NCI-H128 (cell line): ENCODE measurements around the gene PRPF4.
"Not testable (repeated sequence)": the region's sequence is repeated elsewhere in the genome, so short reads cannot be mapped to it uniquely, and the experiment has no call there.

Source experiments
- DNase-seq: peaks from one replicate; lab custom pipeline; 2025; ENCODE audit not compliant: unreplicated experiment; lab: John Stamatoyannopoulos, UW

Gene PRPF4

DNA sequence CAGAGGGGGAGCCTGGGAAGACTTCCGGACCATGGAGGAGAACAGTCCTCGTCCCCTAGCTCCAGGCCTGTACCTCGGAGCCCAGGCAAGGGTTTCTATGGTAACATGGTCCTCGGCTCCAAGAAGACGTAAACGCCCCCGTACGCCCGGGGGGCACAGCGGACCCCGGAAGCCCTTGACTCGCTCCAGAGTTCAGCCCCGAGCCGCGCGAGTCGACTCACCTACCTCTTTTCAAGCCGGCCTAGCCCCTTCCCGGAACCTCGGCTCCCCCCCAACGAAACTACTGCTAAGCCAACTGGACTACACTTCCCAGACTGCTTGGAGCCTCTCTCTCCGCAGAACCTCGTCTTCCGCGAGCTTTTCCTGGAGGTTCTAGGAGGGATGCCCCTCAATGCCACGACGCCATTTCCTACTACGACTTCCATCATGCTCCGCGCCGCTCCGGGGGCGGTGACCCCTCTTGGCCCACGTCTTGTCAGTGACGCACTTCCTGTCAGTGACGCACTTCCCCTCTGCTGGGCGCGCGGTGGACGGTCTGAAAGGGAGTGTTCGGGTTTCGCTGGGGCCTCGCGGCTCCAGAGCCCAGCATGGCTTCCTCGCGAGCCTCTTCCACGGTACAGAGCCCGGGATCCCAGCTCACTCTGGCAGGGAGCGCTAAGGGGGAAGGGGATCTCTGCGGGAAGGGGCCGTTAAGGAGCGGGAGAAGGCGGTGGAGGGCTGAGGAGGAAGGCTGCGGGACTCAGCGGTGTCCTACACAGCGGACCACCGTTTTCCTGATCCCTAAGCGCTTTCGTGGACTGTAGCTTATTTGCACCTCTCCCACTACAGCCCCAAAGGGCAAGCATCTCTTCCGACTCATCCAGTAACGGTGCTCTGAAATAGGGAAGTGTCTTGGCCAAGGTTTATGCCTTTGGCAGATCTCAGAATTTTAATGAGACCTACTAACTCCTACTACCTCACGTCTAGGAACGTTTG is at the start of gene PRPF4, which contains the start of gene CDC26:
TSS of gene PRPF4 (plus strand) at position 502 of the 975 bp plus-strand sequence. CDS start at position 588, 86 bp downstream.
TSS of gene CDC26 (minus strand) at position 416 of the 975 bp plus-strand sequence. CDS start 3,065 bp downstream, outside the sequence.
- peak; percentile 95 for DNase-seq

DNA sequence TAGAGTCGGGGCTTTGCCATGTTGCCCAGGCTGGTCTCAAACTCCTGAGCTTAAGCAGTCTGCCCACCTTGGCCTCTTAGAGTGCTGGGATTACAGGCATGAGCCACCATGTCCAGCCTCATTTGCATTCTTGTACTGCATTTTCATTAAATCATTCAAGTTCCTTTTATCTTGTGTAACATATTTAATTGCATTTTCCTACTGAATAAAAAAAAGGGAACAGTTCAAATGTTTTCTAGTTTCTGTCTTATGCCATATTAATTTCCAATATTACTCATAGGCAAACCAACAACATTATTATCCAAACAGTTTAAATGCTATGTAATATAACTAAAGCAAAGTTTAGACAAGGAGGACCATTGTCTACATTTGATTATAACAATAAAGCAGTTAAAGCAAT is 48.0 kb upstream of the PRPF4 start:
- DNase-seq = no peak

DNA sequence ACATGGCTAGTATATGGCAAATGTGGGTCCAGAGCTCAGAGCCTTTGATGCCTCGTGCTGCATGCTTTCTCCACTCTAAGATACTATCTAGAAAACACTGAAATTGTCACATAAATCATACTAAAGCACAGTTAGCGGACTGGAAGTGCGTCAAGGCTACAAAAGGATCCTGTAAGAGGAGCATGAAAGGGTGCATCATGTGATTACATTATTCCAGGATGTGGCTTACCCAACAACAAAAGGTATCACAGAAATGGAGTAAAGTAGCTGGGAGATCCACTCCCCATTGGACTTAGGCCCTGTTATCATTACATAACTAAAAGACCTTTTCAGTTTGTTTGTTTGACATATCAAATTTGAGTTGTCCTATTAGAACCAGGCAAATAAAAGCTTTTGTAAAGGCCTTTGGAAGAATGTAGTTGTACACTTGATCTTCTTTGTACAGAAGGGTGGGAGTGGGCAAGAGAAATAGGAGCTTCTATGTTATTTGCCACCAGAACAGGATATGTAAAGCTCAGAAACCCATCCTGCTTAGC is 47.3 kb upstream of the PRPF4 start:
- DNase-seq = no peak

DNA sequence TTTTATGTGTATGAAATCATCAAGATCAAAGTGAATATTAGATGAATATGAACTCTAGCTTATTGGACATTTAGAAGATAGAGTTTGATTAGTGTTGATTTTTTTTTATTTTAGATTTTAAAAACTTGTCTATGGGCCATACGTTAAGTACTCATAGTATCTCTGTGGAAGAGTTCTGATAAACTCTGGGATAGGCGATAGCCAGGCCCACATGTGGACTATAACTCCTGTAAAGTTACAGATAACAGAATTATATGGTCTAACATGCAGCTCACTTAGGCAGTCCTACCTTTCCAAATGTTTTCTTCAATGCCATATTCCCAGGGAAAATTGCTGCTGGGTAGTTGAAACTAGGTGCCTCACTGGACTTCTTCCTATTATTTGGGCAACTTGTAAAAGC is 43.8 kb upstream of the PRPF4 start:
- no peak for DNase-seq

DNA sequence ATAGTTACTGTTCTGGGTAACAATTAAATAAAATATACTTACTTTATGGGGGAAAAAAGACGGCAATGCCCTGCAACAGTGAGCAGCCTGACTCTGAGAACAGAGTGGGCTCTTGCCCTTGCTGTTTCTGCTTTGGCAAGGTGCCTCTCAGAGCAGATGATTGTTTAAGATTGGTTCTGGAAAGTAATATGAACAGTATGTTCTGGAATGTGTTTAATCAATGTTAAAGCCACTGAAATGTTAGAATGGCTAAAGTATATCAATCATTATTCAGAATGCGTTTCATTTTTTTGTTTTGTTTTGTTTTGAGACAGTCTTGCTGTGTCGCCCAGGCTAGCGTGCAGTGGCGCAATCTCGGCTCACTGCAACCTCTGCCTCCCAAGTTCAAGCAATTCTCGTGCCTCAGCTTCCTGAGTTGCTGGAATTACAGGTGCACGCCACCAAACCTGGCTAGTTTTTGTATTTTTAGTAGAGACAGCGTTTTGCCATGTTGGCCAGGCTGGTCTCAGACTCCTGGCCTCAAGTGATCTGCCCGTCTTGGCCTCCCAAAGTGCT is 39.7 kb upstream of the PRPF4 start:
- not testable (repeated sequence) for DNase-seq

DNA sequence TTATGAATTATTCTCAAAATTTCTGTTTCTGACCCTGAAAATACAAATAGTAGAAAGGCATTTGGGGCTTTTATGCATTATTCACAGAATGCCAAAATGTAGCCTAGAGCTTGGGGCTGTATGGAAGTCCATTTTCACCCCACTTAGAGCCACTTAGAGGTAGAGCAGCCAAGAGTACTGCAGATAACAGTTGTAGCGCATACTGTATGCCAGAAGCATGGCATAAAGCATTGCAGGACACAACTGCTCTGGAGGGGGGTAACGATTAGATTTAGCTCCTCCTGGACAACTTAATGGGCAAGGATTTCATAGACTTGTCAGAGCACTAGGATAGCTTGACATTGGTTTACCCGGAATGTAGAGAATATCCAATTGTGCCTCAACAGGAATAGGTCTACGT is 38.4 kb upstream of the PRPF4 start:
- no peak for DNase-seq

DNA sequence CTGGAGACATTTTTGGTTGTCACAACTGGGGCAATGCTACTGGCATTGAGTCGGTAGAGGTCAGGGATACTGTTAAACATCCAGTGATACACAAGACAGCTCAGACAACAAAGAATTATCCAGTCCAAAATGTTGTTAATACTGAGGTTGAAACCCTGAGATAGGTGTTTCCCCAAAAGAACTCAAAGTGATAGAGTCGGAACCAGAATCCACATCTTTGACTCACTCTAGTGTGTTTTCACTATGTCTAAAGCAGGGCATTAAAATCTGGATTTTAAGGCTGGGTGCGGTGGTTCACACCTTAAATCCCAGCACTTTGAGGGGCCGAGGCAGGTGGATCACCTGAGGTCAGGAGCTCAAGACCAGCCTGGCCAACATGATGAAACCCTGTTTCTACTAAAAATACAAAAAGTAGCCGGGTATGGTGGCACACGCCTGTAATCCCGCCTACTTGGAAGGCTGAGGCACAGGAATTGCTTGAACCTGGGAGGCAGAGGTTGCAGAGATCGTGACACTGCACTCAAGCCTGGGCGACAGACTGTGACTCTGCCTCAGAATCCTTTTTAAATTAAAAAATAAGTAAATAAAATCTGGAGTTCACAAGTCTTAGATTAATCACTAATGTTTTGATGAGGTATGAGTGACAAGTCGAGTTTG is 37.1 kb upstream of the PRPF4 start:
- DNase-seq = no peak

DNA sequence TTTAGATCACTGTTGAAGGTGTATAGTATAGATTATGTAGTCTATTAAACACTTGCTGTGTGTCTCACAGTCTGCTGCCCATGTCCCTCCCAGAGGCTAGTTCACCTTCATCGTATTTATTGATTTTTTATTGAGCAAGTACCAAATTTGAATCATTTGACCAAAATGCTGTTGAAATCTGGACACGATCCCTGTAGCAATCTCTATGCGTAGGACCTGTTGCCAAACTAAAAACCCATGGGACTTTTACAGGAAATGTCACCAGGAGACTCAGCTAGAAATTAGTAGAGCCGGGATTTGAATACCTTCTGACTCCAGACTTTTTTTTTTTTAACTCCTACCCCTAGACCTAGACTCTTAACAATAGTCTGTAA is 36.6 kb upstream of the PRPF4 start:
- no peak for DNase-seq

DNA sequence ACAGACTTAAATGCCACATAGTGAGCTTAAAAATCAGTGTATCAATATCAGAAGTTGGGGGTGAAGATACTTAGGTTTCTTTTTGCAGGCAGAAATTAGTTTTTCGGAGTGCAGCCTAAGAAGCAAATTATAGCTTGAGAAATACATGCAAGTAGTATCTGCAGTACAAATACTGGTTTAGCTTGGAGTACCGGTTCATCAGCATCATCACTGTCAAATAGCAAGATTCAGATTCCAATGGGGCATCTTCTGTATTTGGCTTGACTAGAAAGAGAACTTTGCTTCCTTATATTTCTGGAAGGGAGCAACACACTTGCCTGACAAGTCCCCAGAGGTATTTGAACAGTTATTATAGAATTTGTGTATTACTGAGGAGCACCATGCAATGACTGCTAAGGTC is 34.3 kb upstream of the PRPF4 start:
- DNase-seq = no peak

DNA sequence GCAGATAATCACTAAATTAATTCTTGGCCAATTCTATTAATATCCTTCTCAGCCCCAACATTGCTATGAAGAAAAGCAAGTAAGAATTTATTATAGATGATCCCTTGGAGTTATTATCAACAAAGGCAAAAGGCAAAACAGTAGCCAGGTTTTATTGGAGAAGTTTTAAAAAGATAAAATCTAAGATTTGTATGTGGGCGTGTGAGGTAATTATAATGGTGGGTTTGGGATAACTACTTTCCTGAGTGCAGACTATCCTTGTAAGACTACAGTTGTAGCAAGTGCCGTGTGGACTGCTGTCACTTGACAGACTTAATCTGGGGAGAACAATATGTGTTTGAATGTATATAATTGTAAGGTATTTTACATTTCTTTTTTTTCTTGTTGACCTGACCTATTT is 30.9 kb upstream of the PRPF4 start:
- no peak for DNase-seq

DNA sequence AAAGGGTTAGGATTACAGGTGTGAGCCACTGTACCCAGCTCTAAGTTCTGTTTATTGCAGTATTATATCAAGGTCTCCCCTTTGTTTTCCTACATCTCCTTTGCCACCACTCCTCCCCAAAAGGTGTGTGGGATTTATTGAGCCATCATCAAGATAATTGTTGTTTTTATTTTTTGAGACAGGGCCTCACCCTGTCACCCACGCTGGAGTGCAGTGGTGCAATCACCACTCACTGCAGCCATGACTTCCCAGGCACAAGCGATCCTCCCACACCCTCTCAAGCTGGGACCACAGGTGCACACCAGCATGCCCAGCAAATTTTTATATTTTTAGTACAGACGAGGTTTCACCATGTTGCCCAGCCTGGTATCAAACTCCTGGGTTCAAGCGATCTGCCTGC is 29.6 kb upstream of the PRPF4 start:
- no peak for DNase-seq

DNA sequence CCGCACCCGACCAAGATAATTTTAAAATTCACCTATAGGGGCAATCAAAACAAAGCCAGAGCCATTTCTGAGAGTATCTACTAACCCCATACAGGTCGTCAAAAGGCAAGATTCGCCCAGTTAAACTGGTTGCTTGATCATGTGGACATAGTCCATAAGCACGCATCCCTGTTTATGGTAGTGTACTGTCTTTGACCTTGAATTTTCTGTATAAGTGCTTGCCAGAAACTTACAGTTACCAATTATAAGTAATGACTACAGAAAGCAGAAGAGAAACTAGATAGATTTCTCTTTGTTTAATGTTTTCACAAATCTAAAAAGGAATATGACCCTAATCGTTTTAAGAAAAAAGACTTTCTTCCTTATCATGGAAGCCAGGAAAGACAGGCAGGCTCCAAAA is 28.5 kb upstream of the PRPF4 start:
- DNase-seq = no peak

DNA sequence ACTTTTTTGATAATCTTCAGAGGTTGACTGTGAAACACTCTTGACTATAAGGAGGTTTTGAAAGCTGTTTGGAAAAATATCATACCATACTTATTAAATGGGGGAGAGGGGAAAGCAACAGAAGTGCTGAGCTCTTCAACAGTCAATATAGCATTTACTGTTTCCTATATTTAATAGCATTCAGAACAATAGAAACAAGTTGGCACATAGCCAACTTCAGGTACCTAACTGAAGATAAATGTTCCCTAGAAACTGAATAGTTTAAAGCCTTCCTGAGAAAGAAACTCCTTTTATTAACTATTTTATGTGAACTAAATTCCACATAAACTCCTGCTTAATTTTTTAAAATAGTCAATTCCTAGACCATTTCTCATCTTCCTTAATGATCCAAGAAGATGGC is 27.8 kb upstream of the PRPF4 start:
- peak; percentile 12 for DNase-seq

DNA sequence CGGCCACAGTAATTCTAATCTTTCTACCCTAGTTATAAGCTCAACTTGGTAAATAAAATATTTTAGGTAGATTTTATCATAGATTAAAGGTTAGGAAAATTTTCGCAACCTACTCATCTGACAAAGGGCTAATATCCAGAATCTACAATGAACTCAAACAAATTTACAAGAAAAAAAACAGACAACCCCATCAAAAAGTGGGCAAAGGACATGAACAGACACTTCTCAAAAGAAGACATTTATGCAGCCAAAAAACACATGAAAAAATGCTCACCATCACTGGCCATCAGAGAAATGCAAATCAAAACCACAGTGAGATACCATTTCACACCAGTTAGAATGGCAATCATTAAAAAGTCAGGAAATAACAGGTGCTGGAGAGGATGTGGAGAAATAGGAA is 25.8 kb upstream of the PRPF4 start:
- DNase-seq = not testable (repeated sequence)

DNA sequence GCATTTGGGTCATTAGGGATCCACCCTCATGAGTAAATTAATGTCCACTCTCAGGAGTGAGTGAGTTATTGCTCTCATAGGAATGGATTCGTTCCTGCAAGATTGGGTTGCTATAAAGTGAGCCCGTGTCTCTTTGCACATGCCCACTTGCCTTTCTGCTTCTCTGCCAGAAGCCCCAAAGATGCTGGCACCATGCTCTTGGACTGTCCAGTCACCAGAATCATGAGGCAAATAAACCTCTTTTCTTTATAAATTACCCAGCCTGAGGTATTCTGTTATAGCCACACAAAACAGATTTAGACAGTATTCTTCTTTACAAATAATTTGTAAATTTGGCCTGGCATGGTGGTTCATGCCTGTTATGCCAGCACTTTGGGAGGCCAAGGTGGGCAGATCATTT is 24.7 kb upstream of the PRPF4 start:
- no peak for DNase-seq

DNA sequence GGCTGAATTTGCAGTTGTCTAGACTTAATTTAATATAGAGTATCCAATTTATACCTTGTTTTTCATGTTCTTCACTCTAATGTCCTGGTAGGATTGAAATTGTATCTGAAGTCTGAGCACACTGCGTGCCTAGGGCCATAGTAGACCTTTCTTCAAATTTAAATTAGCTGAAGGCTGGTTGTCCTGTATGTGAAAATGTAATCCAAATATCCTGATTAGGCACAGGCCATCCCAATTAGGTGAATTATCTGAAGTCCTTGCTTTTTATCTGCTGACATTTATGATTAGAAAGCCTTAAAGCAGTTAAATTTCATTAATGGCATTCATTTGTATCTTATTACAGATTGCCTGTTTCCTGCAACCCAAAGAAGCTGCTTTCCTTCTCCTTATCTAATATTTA is 20.5 kb upstream of the PRPF4 start:
- no peak for DNase-seq

DNA sequence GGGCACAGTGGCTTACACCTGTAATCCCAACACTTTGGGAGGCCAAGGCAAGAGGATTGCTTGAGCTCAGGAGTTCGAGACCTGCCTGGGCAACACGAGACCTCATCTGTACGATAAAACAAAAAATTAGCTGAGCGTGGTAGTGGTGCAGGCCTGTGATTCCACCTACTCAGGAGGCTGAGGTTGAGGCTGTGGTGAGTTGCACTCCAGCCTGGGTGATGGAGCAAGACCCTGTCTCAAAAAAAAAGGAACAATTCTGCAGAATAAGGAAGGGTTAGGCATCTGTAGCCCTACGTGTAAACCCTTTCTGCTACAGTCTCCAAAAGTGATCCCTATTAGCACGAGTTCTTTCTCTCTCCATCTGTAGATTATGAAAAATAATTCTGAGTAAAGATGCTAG is 20.0 kb upstream of the PRPF4 start:
- DNase-seq = no peak

DNA sequence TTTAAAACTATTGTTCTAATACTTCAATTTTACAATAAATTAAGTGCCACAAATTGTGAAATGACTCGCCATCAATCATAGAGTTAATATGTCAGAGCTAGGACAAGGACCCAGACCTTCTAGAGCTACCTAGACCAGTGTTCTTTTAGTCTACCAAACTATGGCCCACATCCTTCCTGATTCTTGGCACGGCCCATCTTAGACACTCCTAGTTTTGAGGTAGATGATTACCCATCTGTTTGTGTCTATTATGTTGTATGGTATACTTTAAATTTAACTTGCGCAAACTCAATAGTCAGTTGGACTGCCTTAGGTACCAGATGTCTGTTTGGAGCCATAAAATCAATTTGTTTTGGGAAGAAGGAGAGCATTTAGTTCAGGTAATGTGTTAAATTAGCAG is 17.6 kb upstream of the PRPF4 start:
- DNase-seq = no peak

DNA sequence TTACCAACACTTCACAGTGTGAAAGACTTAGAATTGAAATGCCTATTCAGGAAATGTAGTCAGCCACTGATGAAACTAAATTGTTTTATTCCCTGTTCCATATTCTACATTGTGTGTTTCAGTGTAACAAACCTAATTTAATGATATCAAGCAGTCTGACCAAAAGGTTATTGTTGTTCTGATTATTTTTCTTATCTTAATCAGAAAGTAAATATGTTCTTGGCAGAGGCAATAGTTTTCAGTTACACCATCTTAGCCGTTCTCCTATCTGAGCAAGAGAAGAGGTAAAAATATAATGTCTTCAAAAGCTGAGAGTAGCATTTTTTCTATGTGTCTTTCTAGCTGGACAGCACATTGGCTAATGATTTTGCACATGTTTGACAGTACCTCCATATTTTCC is 17.2 kb upstream of the PRPF4 start:
- DNase-seq = no peak

DNA sequence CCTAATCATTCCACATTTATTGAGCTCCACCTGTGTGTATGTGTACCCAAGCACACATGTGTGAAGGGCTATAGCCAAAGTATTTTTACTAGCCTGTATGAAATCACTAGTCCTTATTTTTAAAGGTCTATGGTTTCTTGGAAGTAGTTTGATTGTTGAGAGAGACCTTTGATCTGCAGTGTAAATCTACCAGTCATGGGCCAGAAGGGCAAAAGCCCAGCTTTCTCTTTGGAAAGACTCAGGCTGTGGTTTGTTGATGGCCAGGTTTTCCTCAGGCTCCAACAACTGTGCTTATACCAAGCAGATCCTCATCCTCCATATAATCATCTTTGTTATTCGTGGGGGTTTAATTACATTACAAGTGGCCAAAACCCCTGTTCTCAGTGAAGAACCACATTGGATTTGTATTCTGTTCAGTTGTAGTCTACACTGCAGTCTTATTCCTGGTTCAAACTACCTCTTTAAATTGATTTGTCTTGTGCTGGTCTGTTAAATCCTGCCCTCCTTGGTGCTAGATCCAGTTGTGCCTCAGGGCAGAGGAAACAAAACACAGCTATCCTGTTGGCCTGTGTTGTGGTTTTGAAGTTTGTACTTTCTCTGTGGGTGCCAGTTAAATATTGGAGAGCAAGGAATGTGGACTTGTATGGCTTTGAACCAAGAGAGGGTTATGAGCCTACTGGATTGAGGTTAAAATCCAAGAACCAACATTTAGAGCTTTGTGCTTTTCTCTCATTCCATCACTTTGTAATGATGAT is 13.4 kb upstream of the PRPF4 start:
- no peak for DNase-seq

DNA sequence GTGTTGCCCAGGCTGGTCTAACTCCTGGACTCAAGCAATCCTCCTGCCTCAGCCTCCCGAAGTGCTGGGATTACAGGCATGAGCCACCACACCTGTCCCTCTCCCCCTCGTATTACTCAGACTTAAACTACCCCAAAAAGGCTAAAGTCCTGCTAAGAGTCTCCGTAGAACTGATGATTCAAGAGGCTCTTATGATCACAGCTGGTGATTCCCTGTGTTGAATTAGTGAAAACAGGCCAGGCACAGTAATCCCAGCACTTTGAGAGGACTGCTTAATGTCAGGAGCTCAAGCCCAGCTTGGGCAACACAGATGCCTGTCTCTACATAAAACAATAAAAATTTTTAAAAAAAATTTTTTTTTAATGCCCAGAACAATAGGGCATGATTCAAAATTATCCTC is 9.3 kb upstream of the PRPF4 start:
- DNase-seq = no peak
